SU-DHL-6 (cell line): Measurements from ENCODE around the gene PRKN.

ENCODE experiments used
- CTCF ChIP-seq: fragments of 200-600 bp; sonication (generic); IDR thresholded peaks from one replicate; pipeline ENCODE4 v1.5.1; 2017; ENCODE audit warnings: antibody characterized with exemption, mild to moderate bottlenecking, low read length, moderate library complexity; ENCODE audit not compliant: insufficient read depth, poor library complexity, severe bottlenecking
- EZH2phosphoT487 ChIP-seq: fragments of 200-600 bp; sonication (generic), shearing (Covaris generic); conservative IDR thresholded peaks from 2 replicates; pipeline ENCODE4 v1.6.1; 2018; ENCODE audit warnings: mild to moderate bottlenecking, antibody characterized with exemption, low read length, moderate library complexity, mixed read lengths

DNA sequence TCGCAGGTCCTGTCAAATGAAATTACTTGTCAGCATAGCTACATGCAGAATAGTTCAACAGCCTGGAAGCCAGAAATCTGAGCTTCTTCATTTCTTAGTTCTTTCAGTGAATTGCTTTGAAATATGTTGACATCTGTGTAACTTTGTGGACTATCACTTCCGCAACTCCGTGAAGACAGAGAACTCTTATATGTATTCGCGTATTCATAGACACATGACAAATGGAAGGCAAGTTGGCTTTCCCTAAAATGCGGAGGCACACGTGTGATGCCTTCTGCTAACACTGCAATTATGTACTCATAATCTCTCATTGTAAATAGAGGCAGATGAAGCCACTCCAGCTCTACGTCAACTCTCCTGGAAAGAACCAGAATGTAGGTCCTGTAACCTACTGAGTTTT lies 701.5 kb downstream of the PRKN start:
- no peak for TF ChIP-seq CTCF
- no peak for TF ChIP-seq EZH2phosphoT487
